ENCODE measurements around the gene FUZ.

The FUZ gene

DNA sequence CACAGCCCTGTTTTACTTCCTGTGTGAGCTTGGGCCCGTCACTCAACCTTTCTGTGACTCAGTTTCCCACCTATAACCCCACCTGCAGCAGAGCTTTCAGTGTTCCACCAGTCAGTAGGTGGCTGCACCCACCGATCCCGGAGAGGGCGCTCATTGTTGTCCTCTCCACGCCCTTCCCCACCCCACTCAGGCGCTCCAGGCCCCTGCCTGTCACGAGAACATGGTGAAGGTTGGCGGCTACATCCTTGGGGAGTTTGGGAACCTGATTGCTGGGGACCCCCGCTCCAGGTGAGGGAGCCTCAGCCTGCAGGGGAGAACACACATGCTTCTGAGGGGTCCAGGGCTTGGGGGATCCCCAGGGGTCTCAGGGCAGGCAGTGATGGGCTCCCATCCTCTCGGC lies 12.3 kb downstream of the FUZ start:
- no peak overlapping the region for H3K9ac ChIP-seq (ENCODE audit: low read depth, low read length)
- no peak overlapping the region for H3K4me3 ChIP-seq (ENCODE audit: low read length)
- H3K4me2 ChIP-seq (ENCODE audit: low read length) = no peak overlapping the region
- peaks cover 3% of the 10 kb centered on the region for H3K4me1 ChIP-seq (ENCODE audit: control insufficient read depth, insufficient read depth, low read length)
- H3K36me3 ChIP-seq (ENCODE audit: insufficient read depth, low read length) = peaks cover 78% of the 10 kb centered on the region
- H3K9me3 ChIP-seq (replicated peaks; ENCODE audit: low read length) = no peaks in the 10 kb centered on the region
- no peaks in the 10 kb centered on the region for H3K27me3 ChIP-seq (ENCODE audit: control insufficient read depth, insufficient read depth, low read length)

- no peak overlapping the region for H3K9ac ChIP-seq (ENCODE audit: low read depth, low read length)
- H3K36me3 ChIP-seq (ENCODE audit: insufficient read depth, low read length) = peaks cover 79% of the 10 kb centered on the region
- H3K4me3 ChIP-seq (ENCODE audit: low read length) = no peak overlapping the region
- no peaks in the 10 kb centered on the region for H3K27me3 ChIP-seq (ENCODE audit: control insufficient read depth, insufficient read depth, low read length)
- H3K9me3 ChIP-seq (replicated peaks; ENCODE audit: low read length) = no peaks in the 10 kb centered on the region
- no peak overlapping the region for H3K4me2 ChIP-seq (ENCODE audit: low read length)
- H3K4me1 ChIP-seq (ENCODE audit: control insufficient read depth, insufficient read depth, low read length) = peaks cover 3% of the 10 kb centered on the region
These were observed 13.2 kb downstream of the FUZ start for GRCh38 chr19:49799798-49800376.

DNA sequence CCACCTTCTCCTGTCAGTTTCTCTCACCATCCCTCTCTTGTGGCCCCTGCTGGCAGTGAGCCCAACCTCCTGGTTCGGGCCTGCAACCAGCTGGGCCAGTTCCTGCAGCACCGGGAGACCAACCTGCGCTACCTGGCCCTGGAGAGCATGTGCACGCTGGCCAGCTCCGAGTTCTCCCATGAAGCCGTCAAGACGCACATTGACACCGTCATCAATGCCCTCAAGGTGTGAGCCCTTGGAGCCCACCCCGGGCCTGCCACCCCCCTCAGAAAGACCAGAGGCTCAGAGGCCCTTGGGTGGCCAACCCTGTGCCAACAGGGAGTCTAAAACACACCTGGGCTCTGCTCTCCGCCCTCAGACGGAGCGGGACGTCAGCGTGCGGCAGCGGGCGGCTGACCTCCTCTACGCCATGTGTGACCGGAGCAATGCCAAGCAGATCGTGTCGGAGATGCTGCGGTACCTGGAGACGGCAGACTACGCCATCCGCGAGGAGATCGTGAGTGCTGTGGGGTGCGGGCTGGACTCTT lies 13.8 kb downstream of the FUZ start:
- Histone ChIP-seq H3K27me3 (ENCODE audit: control insufficient read depth, insufficient read depth, low read length) (no peaks in the 10 kb centered on the region), H3K9me3 (replicated peaks; ENCODE audit: low read length) (no peaks in the 10 kb centered on the region), H3K9ac (ENCODE audit: low read depth, low read length) (no peak overlapping the region), H3K36me3 (ENCODE audit: insufficient read depth, low read length) (peaks cover 77% of the 10 kb centered on the region), H3K4me1 (ENCODE audit: control insufficient read depth, insufficient read depth, low read length) (peaks cover 3% of the 10 kb centered on the region), H3K4me3 (ENCODE audit: low read length) (no peak overlapping the region), H3K4me2 (ENCODE audit: low read length) (no peak overlapping the region)

- no peak overlapping the region for H3K9ac ChIP-seq (ENCODE audit: low read depth, low read length)
- peaks cover 76% of the 10 kb centered on the region for H3K36me3 ChIP-seq (ENCODE audit: insufficient read depth, low read length)
- no peak overlapping the region for H3K4me3 ChIP-seq (ENCODE audit: low read length)
- no peaks in the 10 kb centered on the region for H3K27me3 ChIP-seq (ENCODE audit: control insufficient read depth, insufficient read depth, low read length)
- no peaks in the 10 kb centered on the region for H3K9me3 ChIP-seq (replicated peaks; ENCODE audit: low read length)
- peaks cover 4% of the 10 kb centered on the region for H3K4me1 ChIP-seq (ENCODE audit: control insufficient read depth, insufficient read depth, low read length)
- no peak overlapping the region for H3K4me2 ChIP-seq (ENCODE audit: low read length)
These were observed 14.5 kb downstream of the FUZ start for GRCh38 chr19:49798574-49798973.

GRCh38 chr19:49795615-49796014 lies 17.5 kb downstream of the FUZ start:
- Histone ChIP-seq H3K4me1 (ENCODE audit: control insufficient read depth, insufficient read depth, low read length) (peaks cover 11% of the 10 kb centered on the region), H3K9me3 (replicated peaks; ENCODE audit: low read length) (no peaks in the 10 kb centered on the region), H3K4me2 (ENCODE audit: low read length) (no peak overlapping the region), H3K4me3 (ENCODE audit: low read length) (no peak overlapping the region), H3K27me3 (ENCODE audit: control insufficient read depth, insufficient read depth, low read length) (no peaks in the 10 kb centered on the region), H3K36me3 (ENCODE audit: insufficient read depth, low read length) (peaks cover 75% of the 10 kb centered on the region), H3K9ac (ENCODE audit: low read depth, low read length) (no peak overlapping the region)

GRCh38 chr19:49793561-49793840 lies 19.6 kb downstream of the FUZ start:
- Histone ChIP-seq H3K36me3 (ENCODE audit: insufficient read depth, low read length) (peaks cover 73% of the 10 kb centered on the region), H3K9me3 (replicated peaks; ENCODE audit: low read length) (no peaks in the 10 kb centered on the region), H3K4me1 (ENCODE audit: control insufficient read depth, insufficient read depth, low read length) (peaks cover 17% of the 10 kb centered on the region), H3K4me3 (ENCODE audit: low read length) (no peak overlapping the region), H3K4me2 (ENCODE audit: low read length) (no peak overlapping the region), H3K27me3 (ENCODE audit: control insufficient read depth, insufficient read depth, low read length) (no peaks in the 10 kb centered on the region), H3K9ac (ENCODE audit: low read depth, low read length) (no peak overlapping the region)

GRCh38 chr19:49792829-49793560 lies 20.1 kb downstream of the FUZ start:
- Histone ChIP-seq H3K36me3 (ENCODE audit: insufficient read depth, low read length) (peaks cover 73% of the 10 kb centered on the region), H3K4me2 (ENCODE audit: low read length) (no peak overlapping the region), H3K27me3 (ENCODE audit: control insufficient read depth, insufficient read depth, low read length) (no peaks in the 10 kb centered on the region), H3K4me1 (ENCODE audit: control insufficient read depth, insufficient read depth, low read length) (peaks cover 17% of the 10 kb centered on the region), H3K9ac (ENCODE audit: low read depth, low read length) (no peak overlapping the region), H3K4me3 (ENCODE audit: low read length) (no peak overlapping the region), H3K9me3 (replicated peaks; ENCODE audit: low read length) (no peaks in the 10 kb centered on the region)

GRCh38 chr19:49791776-49792445 lies 21.2 kb downstream of the FUZ start:
- H3K36me3 ChIP-seq (ENCODE audit: insufficient read depth, low read length) = peaks cover 73% of the 10 kb centered on the region
- no peaks in the 10 kb centered on the region for H3K27me3 ChIP-seq (ENCODE audit: control insufficient read depth, insufficient read depth, low read length)
- H3K9ac ChIP-seq (ENCODE audit: low read depth, low read length) = no peak overlapping the region
- no peaks in the 10 kb centered on the region for H3K9me3 ChIP-seq (replicated peaks; ENCODE audit: low read length)
- peaks cover 19% of the 10 kb centered on the region for H3K4me1 ChIP-seq (ENCODE audit: control insufficient read depth, insufficient read depth, low read length)
- H3K4me2 ChIP-seq (ENCODE audit: low read length) = no peak overlapping the region
- no peak overlapping the region for H3K4me3 ChIP-seq (ENCODE audit: low read length)

DNA sequence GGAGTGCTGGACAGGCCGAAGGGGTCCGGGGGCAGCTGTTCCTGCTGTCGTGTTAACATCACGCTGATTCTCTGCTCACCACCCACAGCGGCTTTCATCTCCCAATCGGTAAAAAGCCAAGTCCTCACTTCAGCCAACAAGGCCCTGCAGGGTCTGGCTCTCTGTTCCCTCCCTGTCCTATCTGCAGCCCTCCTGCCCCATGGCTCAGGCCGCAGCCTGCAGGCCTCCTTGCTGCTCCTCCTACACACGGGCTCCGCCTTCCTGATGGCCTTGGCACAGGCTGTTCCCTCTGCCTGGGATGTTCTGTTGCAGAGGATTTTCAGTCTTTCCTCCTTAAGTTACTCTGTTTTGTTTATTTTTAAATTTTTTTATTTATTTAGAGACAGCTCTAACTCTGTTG lies 22.2 kb downstream of the FUZ start:
- Histone ChIP-seq H3K4me1 (ENCODE audit: control insufficient read depth, insufficient read depth, low read length) (peaks cover 29% of the 10 kb centered on the region), H3K9ac (ENCODE audit: low read depth, low read length) (peak overlapping the region; percentile 46), H3K36me3 (ENCODE audit: insufficient read depth, low read length) (peaks cover 62% of the 10 kb centered on the region), H3K27me3 (ENCODE audit: control insufficient read depth, insufficient read depth, low read length) (no peaks in the 10 kb centered on the region), H3K4me2 (ENCODE audit: low read length) (peak overlapping the region; percentile 42), H3K9me3 (replicated peaks; ENCODE audit: low read length) (no peaks in the 10 kb centered on the region), H3K4me3 (ENCODE audit: low read length) (no peak overlapping the region)

GRCh38 chr19:49788857-49789256 lies 24.2 kb downstream of the FUZ start:
- H3K4me3 ChIP-seq (ENCODE audit: low read length) = no peak overlapping the region
- no peaks in the 10 kb centered on the region for H3K9me3 ChIP-seq (replicated peaks; ENCODE audit: low read length)
- H3K36me3 ChIP-seq (ENCODE audit: insufficient read depth, low read length) = peaks cover 60% of the 10 kb centered on the region
- peaks cover 30% of the 10 kb centered on the region for H3K4me1 ChIP-seq (ENCODE audit: control insufficient read depth, insufficient read depth, low read length)
- no peak overlapping the region for H3K9ac ChIP-seq (ENCODE audit: low read depth, low read length)
- no peak overlapping the region for H3K4me2 ChIP-seq (ENCODE audit: low read length)
- no peaks in the 10 kb centered on the region for H3K27me3 ChIP-seq (ENCODE audit: control insufficient read depth, insufficient read depth, low read length)

GRCh38 chr19:49787746-49788145 lies 25.3 kb downstream of the FUZ start:
- H3K4me1 ChIP-seq (ENCODE audit: control insufficient read depth, insufficient read depth, low read length) = peaks cover 25% of the 10 kb centered on the region
- no peak overlapping the region for H3K9ac ChIP-seq (ENCODE audit: low read depth, low read length)
- H3K4me3 ChIP-seq (ENCODE audit: low read length) = no peak overlapping the region
- no peaks in the 10 kb centered on the region for H3K9me3 ChIP-seq (replicated peaks; ENCODE audit: low read length)
- H3K27me3 ChIP-seq (ENCODE audit: control insufficient read depth, insufficient read depth, low read length) = no peaks in the 10 kb centered on the region
- H3K36me3 ChIP-seq (ENCODE audit: insufficient read depth, low read length) = peaks cover 61% of the 10 kb centered on the region
- no peak overlapping the region for H3K4me2 ChIP-seq (ENCODE audit: low read length)

Data from skeletal muscle satellite cell (primary cell).